Superior temporal gyrus (tissue), 1 donor: Measurements from ENCODE around the gene PRSS8.
A peak's percentile ranks its signal among the peaks of the same experiment; 100 is the strongest.
"Not testable (repeated sequence)": the region's sequence is repeated elsewhere in the genome, so short reads cannot be mapped to it uniquely, and the experiment has no call there.

ENCODE experiments used
- DNase-seq: peaks from one replicate; pipeline ENCODE4 v3.0.0-alpha.2; 2016; ENCODE audit errors: extremely low spot score

PRSS8 gene

DNA sequence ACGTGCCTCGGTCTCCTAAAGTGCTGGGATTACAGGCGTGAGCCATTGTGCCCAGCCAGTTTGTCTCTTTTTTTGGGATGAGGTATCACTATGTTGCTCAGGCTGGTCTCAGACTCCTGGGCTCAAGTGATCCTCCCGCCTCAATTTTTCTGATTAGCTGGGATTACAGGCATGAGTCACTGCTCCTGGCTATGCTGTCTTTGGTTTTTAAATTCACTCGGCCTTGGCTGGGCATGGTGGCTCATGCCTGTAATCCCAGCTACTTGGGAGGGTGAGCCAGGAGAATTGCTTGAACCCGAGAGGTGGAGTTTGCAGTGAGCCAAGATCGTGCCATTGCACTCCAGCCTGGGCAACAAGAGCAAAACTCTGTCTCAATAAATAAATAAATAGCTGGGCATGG is 8.9 kb upstream of the PRSS8 start:
- not testable (repeated sequence) for DNase-seq

DNA sequence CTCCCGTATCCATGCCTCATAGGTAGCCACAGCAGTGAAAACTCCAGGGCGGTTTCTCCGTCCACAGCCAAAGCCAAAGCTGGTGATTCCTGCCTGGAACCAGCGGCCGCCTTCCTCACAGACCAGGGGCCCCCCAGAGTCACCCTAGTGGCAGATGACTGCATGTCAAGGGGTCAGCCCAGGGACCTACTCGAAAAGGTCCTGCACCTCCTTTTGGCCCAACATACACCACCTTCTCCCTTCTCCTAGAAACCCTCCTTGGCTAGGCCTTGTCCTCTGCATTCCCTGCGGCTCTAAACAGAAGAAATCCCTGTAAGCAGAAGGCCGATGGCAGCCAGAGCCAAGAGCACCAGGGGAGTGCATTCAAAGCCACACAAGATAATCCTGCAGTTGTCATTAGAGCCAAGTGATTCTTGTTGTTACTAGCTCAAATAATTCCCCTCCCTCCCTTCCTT is 8.2 kb upstream of the PRSS8 start:
- DNase-seq, result no peak

GRCh38 chr16:31143011-31143693 is 7.6 kb upstream of the PRSS8 start:
- no peak for DNase-seq

DNA sequence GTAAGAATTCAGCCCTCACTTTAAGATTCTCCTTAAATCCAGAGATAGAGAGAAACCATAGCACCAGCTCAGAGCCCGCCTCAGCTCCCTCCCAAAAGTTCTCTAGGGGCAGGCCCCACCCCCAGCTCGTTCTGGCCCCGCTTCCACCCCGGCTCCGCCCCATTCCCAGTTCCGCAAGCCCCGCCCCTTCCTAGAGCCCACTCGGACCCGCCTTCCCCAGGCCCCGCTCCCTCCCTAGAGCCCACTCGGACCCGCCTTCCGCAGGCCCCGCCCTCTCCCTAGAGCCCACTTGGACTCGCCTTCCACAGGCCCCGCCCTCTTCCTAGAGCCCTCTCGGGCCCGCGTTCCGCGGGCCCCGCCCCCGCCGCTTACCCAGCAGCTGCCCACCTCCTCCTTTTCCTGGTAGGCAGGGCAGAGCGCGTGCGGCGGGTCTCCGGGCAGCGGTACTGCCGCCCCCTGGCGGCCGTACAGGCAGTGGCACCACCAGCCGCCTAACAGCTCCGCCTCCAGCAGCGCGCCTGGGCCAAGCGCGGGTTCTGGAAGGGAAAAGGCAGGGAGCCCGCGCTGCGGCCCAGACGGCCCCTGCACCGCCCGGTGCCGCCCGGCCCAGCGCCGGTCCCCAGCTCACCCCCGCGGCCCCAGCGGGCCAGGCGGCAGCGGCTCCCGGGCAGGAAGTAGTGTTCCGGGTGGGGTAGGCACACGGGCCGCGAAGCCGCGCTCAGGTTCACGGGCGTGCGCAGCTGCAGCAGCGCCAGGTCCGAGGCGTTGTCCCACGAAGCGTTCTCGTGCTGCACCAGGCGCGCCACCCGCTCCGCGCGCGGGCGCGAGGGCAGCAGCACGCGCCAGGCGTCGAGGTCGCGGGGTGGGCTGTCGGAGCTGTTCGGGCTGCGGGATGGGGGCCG is 6.8 kb upstream of the PRSS8 start:
- peak; percentile 89 for DNase-seq

DNA sequence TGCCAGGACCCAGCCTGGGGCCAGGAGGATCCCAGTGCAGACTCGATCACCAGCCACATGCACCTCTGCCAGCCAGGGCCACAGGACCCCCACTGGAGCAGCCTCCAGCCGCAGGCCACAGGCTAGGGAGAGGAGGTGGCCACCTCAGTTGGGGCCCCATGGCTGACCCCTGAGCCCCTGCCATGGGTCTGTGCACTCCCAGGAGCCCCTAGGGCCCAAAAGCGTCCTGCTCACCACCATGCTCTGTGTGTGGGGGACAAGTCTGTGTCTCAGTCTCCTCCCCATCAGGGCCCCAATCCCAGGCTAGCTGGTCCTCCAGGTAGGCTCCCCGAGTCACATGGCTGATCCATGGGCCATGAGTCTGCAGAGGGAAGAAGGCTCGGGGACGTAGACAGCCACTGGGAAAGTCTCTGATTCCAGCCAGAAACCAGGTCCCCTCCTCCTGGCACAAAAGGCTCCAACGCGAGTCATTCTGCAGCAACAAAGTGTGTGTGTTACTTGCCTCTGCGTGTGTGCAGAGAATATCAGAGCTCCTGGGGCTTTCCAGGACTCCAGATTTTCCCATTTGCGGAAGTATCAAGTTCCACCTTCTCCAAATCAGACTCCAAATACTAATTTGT is 6.1 kb upstream of the PRSS8 start:
- no peak for DNase-seq

DNA sequence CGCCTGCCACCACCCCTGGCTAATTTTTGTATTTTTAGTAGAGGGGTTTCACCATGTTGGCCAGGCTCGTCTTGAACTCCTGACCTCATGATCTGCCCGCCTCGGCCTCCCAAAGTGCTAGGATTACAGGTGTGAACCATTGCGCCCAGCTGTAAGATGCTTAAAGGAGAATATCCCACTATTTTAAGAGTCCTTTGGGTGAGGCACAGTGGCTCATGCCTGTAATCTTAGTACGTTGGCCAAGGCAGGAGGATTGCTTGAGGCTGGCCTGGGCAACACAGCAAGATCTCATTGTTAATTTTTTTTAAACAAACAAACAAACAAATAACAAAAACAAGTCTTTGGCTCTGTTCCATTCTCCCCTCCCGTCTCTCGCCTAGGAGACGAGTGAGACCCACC is 5.5 kb upstream of the PRSS8 start:
- not testable (repeated sequence) for DNase-seq

GRCh38 chr16:31138621-31139578 is 3.4 kb upstream of the PRSS8 start:
- DNase-seq, result no peak

DNA sequence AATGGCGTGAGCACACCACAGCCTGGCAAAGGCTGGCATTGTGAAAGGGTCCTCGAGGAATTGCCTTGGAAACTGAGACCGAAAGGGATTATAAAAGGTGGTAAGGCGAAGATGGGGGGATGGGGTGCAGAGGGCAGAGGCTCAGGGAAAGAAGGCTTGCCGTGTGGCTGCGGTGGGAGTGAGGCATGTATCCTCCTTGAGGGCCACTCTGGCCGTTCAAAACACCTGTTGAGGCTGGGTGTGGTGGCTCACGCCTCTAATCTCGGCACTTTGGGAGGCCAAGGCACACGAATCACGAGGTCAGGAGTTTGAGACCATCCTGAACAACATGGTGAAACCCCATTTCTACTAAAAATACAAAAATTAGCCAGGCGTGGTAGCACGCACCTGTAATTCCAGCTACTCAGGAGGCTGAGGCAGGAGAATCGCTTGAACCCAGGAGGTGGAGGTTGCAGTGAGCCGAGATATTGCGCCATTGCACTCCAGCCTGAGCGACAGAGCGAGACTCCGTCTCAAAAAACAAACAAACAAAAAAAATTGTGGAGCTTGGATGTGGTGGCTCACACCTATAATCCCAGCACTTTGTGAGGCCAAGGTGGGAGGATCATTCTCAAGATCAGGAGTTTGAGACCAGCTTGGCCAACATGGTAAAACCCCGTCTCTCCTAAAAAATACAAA is 1.4 kb upstream of the PRSS8 start:
- DNase-seq, result not testable (repeated sequence)

DNA sequence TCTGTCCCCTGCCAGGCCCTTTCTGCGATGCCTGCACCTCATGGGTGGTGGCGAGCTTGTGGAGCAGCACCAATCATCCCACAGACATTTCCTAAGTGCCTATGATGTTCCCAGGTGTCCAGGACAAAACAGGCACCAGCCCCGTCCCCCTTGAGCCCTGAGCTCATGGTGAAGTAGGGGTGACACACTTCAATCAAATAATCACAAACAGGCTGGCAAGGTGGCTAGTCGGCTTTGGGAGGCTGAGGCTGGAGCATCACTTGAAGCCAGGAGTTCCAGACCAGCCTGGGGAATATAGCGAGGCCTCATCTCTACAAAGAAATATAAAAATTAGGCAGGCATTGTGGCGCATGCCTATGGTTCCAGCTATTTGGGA is 748 bp upstream of the PRSS8 start:
- no peak for DNase-seq

- DNase-seq, result no peak
Measured at GRCh38 chr16:31134625-31135534, 647 bp downstream of the PRSS8 start.

DNA sequence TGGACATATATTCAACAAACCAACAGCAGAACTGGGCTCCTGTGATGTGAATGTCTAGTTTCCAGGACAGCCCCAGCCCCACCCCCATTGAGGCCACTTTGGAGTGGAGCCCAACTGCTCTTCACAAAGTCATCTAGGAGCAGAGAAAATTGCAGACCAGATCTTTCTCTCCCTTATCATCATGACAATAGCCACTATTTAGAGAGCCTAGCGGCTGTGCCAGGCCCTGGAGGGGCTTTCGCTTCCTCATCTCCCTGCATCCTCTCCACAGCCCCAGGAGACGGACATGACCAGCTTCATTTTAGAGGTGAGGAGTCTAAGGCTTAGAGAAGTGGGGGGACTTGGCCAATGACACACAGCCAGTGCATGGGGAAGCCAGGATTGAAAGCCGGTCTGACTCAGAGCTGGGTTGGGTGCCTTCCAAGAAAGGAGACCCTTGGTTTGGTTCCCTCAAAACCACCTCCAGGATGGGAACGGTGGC is 1.4 kb downstream of the PRSS8 start:
- no peak for DNase-seq

DNA sequence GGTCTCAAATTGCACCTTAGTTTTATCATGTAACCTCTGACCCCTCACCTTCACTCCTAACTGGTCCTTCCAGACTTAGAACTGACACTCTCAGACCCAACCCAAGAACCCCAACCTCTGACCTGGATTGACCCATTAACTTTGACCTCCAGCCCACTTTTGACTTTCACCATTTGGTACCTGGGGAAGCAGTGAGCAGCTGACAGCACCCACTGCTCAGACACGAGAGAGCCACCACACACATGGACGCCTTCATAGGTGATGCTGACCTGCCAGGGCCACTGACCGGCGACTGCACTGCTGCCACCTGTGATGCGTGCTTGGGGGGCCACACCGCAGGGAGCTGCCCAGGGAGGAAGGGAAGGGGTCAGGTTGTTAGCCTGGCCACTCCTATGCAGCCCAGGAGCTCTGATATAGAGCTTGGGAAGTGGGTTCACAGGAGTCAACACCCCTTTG is 2.5 kb downstream of the PRSS8 start:
- no peak for DNase-seq

GRCh38 chr16:31132303-31132979 is 3.1 kb downstream of the PRSS8 start:
- DNase-seq, result no peak

- DNase-seq, result no peak
Measured at GRCh38 chr16:31131841-31132271, 3.7 kb downstream of the PRSS8 start.

DNA sequence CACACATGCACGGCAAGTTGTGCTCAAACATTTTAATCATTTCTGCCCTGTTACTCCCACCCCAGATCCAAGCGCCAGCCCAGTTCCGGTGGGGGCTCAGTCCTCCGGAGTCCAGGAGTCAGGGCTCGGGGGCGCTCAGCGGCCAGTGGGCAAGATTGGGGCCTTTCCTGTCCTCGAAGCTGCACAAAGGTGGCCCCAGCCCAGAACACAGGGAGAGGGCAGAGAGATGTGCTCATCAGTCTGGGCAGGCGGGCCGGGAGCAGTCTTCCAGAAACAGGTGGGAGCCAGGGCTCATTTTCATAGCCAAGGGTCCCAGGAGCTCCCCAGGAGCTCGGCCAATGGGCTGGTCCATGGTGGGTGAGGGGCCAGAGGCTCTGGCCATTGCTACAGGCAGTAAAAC is 4.1 kb downstream of the PRSS8 start:
- no peak for DNase-seq

- DNase-seq, result no peak
Measured at GRCh38 chr16:31130899-31131298, 4.6 kb downstream of the PRSS8 start.

- DNase-seq, result no peak
Measured at GRCh38 chr16:31130336-31130891, 5.1 kb downstream of the PRSS8 start.

DNA sequence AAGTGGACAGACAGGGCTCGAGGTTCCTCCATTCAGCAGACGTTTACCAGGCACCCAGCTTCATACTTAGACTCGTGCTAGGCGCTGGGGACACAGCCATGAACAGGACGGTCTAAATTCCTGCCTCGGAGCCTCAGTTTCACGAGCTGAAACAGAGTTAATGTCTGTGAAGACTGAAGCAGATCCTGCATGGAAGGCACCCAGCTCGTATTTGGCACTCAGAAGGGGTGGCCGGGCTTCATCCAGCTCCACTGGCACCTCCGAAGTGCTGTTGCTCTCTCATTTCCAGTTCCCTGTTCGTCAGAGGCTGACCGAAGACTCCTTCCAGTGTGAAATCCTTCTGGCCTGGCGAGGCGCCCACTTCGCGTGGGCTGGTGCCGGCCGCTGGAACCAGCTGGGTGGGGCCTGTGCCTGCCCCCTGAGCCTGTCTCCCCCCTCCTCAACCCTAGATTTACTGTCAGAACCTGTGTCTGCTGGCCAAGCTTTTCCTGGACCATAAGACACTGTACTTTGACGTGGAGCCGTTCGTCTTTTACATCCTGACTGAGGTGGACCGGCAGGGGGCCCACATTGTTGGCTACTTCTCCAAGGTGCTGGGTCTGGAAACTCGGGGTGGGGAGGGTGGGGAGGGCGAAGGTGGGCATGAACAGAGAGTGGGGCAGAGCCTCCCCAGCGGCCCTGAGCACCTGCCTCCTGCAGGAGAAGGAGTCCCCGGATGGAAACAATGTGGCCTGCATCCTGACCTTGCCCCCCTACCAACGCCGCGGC is 5.8 kb downstream of the PRSS8 start:
- DNase-seq, result peak; percentile 14
